Omental fat pad (tissue), 4 donors: ENCODE measurements around the gene PRKAR1B. TPM values are rescaled to one million over a fixed set of nuclear protein-coding genes. Genes with fewer than 3 reads are reported as not detected.

Source experiments
- ATAC-seq: fragments of 150-250 bp; one replicate; pipeline ENCODE4 v1.9.1; 2016; ENCODE audit warnings: mild to moderate bottlenecking, moderate library complexity; ENCODE audit not compliant: low FRiP score
- DNase-seq: peaks from one replicate; pipeline ENCODE4 v3.0.0-alpha.2; 2019; ENCODE audit warnings: low spot score
- CTCF ChIP-seq, 3 donors: fragments of 450-650 bp; IDR thresholded peaks; one replicate each; pipeline ENCODE4 v1.5.1; 2016 to 2017; ENCODE audit warnings: antibody characterized with exemption in 3 of 3, mild to moderate bottlenecking in 3 of 3, moderate library complexity in 2 of 3
- total RNA-seq, 4 donors: library from RNA; depleted of rRNA; stranded (reverse); fragments of >200 nt; gene quantifications; one replicate each; pipeline ENCODE4 v1.1.0, GENCODE V29; 2016

The PRKAR1B gene
- total RNA-seq, 4 donors from 2014 or later = 9.0 to 11.4 (median 10.3) TPM

GRCh38 chr7:633381-634018 lies 93.6 kb downstream of the PRKAR1B start:
- TF ChIP-seq CTCF (IDR thresholded peaks at IDR 0.05) = no peak
- ATAC-seq (no peak), DNase-seq (no peak)

- TF ChIP-seq CTCF (IDR thresholded peaks at IDR 0.05) = no peak
- ATAC-seq (no peak), DNase-seq (no peak)
Observed at GRCh38 chr7:632831-633210, 94.3 kb downstream of the PRKAR1B start.

GRCh38 chr7:631964-632830 lies 94.9 kb downstream of the PRKAR1B start:
- DNase-seq = no peak
- ATAC-seq = no peak
- no peak for TF ChIP-seq CTCF (IDR thresholded peaks at IDR 0.05)

- no peak for ATAC-seq
- no peak for TF ChIP-seq CTCF (IDR thresholded peaks at IDR 0.05)
- DNase-seq = no peak
Observed at GRCh38 chr7:631291-631711, 95.8 kb downstream of the PRKAR1B start.

GRCh38 chr7:630539-630938 lies 96.5 kb downstream of the PRKAR1B start:
- no peak for DNase-seq
- TF ChIP-seq CTCF (IDR thresholded peaks at IDR 0.05) = no peak
- no peak for ATAC-seq

- no peak for DNase-seq
- TF ChIP-seq CTCF (IDR thresholded peaks at IDR 0.05) = no peak
- no peak for ATAC-seq
Observed at GRCh38 chr7:630111-630511, 97.0 kb downstream of the PRKAR1B start.

- TF ChIP-seq CTCF (IDR thresholded peaks at IDR 0.05) = no peak
- no peak for DNase-seq
- peak; percentile 18 for ATAC-seq
Observed at GRCh38 chr7:628826-629225, 98.3 kb downstream of the PRKAR1B start.
